ENCODE data around the gene USP17L17. TPM values are rescaled to one million over a fixed set of nuclear protein-coding genes. Genes with fewer than 3 reads are reported as not detected.
"Not testable (repeated sequence)": the region's sequence is repeated elsewhere in the genome, so short reads cannot be mapped to it uniquely, and the experiment has no call there.

USP17L17 gene
- total RNA-seq, 1 experiment from 2014 or later: not detected

DNA sequence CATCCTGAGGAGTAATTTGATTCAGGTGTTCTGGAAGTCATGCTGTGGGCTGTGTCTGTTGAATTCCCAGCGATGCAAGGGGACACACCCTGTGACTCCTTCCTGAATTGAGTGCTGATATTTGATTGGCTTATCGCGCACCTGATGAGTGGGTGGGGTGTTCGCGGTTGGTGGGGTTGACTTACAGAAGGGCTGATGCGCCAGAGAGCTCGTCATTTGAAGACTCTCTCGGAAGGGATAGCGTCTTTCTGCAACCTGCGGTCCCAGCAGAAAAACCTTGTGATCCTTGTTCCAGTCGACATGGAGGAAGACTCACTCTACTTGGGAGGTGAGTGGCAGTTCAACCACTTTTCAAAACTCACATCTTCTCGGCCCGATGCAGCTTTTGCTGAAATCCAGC is 18.9 kb downstream of the USP17L17 start, which contains the start of gene USP17L21:
TSS of gene USP17L21 (plus strand) at position 301 of the 400 bp plus-strand sequence. CDS start at position 301, 0 bp downstream.
- H4K91ac ChIP-seq (ENCODE audit: insufficient read length, low read depth, low read length); H3K27me3 Mint-ChIP-seq (ENCODE audit: low read depth); H3K36me3 Mint-ChIP-seq (ENCODE audit: insufficient read depth in 1 of 3, low read depth in 3 of 3); H2BK120ac ChIP-seq (ENCODE audit: low read depth, low read length, poor library complexity, severe bottlenecking); H3K79me2 ChIP-seq (ENCODE audit: insufficient read depth, low read length); H3K9me3 Mint-ChIP-seq; H3K4me1 Mint-ChIP-seq; H3K23me2 ChIP-seq (ENCODE audit: insufficient read length, low read depth, low read length, poor library complexity, severe bottlenecking); DNase-seq; H2BK12ac ChIP-seq (ENCODE audit: insufficient read length, low read depth, low read length); H2AK5ac ChIP-seq (ENCODE audit: insufficient read length, low read length); H3K79me1 ChIP-seq (ENCODE audit: insufficient read depth, low read depth, low read length, poor library complexity, severe bottlenecking); H3K56ac ChIP-seq (ENCODE audit: insufficient read length, low read depth, low read length); H3K9me3 ChIP-seq (ENCODE audit: control insufficient read depth, low read depth, low read length); H3K14ac ChIP-seq (ENCODE audit: insufficient read depth, low read length); H3K4ac ChIP-seq (ENCODE audit: low read depth, low read length); H4K5ac ChIP-seq (ENCODE audit: insufficient read length, low read depth, low read length); H4K8ac ChIP-seq (replicated peaks; ENCODE audit: insufficient read length, low read depth, low read length); H3K27ac ChIP-seq (ENCODE audit: insufficient read length, low read depth, low read length); H3T11ph ChIP-seq (ENCODE audit: low read length); H3K23ac ChIP-seq (ENCODE audit: insufficient read length, low read depth, low read length); H3K18ac ChIP-seq (ENCODE audit: insufficient read length, low read depth, low read length); H3K4me2 ChIP-seq (ENCODE audit: insufficient read depth, insufficient read length, low read length); H2BK15ac ChIP-seq (ENCODE audit: low read depth, low read length); H2BK5ac ChIP-seq (ENCODE audit: insufficient read length, low read length); H3K4me1 ChIP-seq (ENCODE audit: insufficient read depth, low read length); H3K27me3 ChIP-seq (ENCODE audit: insufficient read depth, low read length); H3K27ac Mint-ChIP-seq; H2AFZ ChIP-seq (ENCODE audit: low read length); H2BK20ac ChIP-seq (ENCODE audit: low read depth, low read length, poor library complexity, severe bottlenecking); H3K9ac ChIP-seq (ENCODE audit: extremely low read depth, insufficient read length, low read length); H3K4me3 Mint-ChIP-seq; H4K20me1 ChIP-seq (ENCODE audit: control insufficient read depth, insufficient read depth, insufficient read length): not testable (repeated sequence)
- no CpG with 5 or more reads among the region's 13 CpGs for WGBS (ENCODE audit: extremely low coverage, insufficient read length, low lambda C conversion rate)

DNA sequence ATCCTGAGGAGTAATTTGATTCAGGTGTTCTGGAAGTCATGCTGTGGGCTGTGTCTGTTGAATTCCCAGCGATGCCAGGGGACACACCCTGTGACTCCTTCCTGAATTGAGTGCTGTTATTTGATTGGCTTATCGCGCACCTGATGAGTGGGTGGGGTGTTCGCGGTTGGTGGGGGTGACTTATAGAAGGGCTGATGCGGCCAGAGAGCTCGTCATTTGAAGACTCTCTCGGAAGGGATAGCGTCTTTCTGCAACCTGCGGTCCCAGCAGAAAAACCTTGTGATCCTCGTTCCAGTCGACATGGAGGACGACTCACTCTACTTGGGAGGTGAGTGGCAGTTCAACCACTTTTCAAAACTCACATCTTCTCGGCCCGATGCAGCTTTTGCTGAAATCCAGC is 23.6 kb downstream of the USP17L17 start, which contains the start of gene USP17L22:
TSS of gene USP17L22 (plus strand) at position 301 of the 400 bp plus-strand sequence. CDS start at position 301, 0 bp downstream.
- not testable (repeated sequence) for H2BK12ac ChIP-seq (ENCODE audit: insufficient read length, low read depth, low read length); H3K4ac ChIP-seq (ENCODE audit: low read depth, low read length); H3K79me1 ChIP-seq (ENCODE audit: insufficient read depth, low read depth, low read length, poor library complexity, severe bottlenecking); H3K9me3 ChIP-seq (ENCODE audit: control insufficient read depth, low read depth, low read length); H4K20me1 ChIP-seq (ENCODE audit: control insufficient read depth, insufficient read depth, insufficient read length); H2BK5ac ChIP-seq (ENCODE audit: insufficient read length, low read length); DNase-seq; H4K8ac ChIP-seq (replicated peaks; ENCODE audit: insufficient read length, low read depth, low read length); H2BK15ac ChIP-seq (ENCODE audit: low read depth, low read length); H3T11ph ChIP-seq (ENCODE audit: low read length); H3K4me1 ChIP-seq (ENCODE audit: insufficient read depth, low read length); H4K91ac ChIP-seq (ENCODE audit: insufficient read length, low read depth, low read length); H3K23ac ChIP-seq (ENCODE audit: insufficient read length, low read depth, low read length); H3K27ac Mint-ChIP-seq; H2AFZ ChIP-seq (ENCODE audit: low read length); H3K4me1 Mint-ChIP-seq; H3K14ac ChIP-seq (ENCODE audit: insufficient read depth, low read length); H4K5ac ChIP-seq (ENCODE audit: insufficient read length, low read depth, low read length); H3K4me3 Mint-ChIP-seq; H3K79me2 ChIP-seq (ENCODE audit: insufficient read depth, low read length); H3K27me3 ChIP-seq (ENCODE audit: insufficient read depth, low read length); H3K27me3 Mint-ChIP-seq (ENCODE audit: low read depth); H2AK5ac ChIP-seq (ENCODE audit: insufficient read length, low read length); H3K23me2 ChIP-seq (ENCODE audit: insufficient read length, low read depth, low read length, poor library complexity, severe bottlenecking); H3K36me3 Mint-ChIP-seq (ENCODE audit: insufficient read depth in 1 of 3, low read depth in 3 of 3); H3K9me3 Mint-ChIP-seq; H3K9ac ChIP-seq (ENCODE audit: extremely low read depth, insufficient read length, low read length); H2BK120ac ChIP-seq (ENCODE audit: low read depth, low read length, poor library complexity, severe bottlenecking); H3K18ac ChIP-seq (ENCODE audit: insufficient read length, low read depth, low read length); H2BK20ac ChIP-seq (ENCODE audit: low read depth, low read length, poor library complexity, severe bottlenecking); H3K27ac ChIP-seq (ENCODE audit: insufficient read length, low read depth, low read length); H3K56ac ChIP-seq (ENCODE audit: insufficient read length, low read depth, low read length); H3K4me2 ChIP-seq (ENCODE audit: insufficient read depth, insufficient read length, low read length)
- WGBS (ENCODE audit: extremely low coverage, insufficient read length, low lambda C conversion rate): no CpG with 5 or more reads among the region's 15 CpGs

Measured in H9 (cell line).